HUES6 (cell line): ENCODE results near the gene PTTG1IP.

Experiments used
- H3K27ac ChIP-seq: 2 replicates; pipeline ENCODE4 v1.7.0; 2013; ENCODE audit warnings: low read depth, mild to moderate bottlenecking, low read length, inconsistent platforms
- H3K27me3 ChIP-seq: 2 replicates; pipeline ENCODE4 v1.6.1; 2013; ENCODE audit warnings: low read length; ENCODE audit not compliant: control insufficient read depth, insufficient read depth
- H3K36me3 ChIP-seq: 2 replicates; pipeline ENCODE4 v1.6.1; 2013; ENCODE audit warnings: low read length; ENCODE audit not compliant: control insufficient read depth, insufficient read depth
- H3K4me1 ChIP-seq: 2 replicates; pipeline ENCODE4 v1.6.1; 2013; ENCODE audit warnings: low read length; ENCODE audit not compliant: control insufficient read depth, insufficient read depth
- H3K4me3 ChIP-seq: 2 replicates; pipeline ENCODE4 v1.5.1; 2013; ENCODE audit warnings: low read depth, low read length
- H3K9ac ChIP-seq: one replicate; pipeline ENCODE4 v1.6.1; 2013; ENCODE audit warnings: mild to moderate bottlenecking, low read length
- H3K9me3 ChIP-seq: 2 replicates; pipeline ENCODE4 v1.6.1; 2013; ENCODE audit warnings: low read depth, low read length; ENCODE audit not compliant: control insufficient read depth, insufficient read depth

Gene PTTG1IP

GRCh38 chr21:44828362-44829056, 45.0 kb downstream of the PTTG1IP start:
- Histone ChIP-seq H3K27ac (no peak overlapping the region), H3K4me1 (no peaks in the 10 kb centered on the region), H3K36me3 (no peaks in the 10 kb centered on the region), H3K4me3 (no peak overlapping the region), H3K9me3 (peaks cover 41% of the 10 kb centered on the region), H3K9ac (no peak overlapping the region), H3K27me3 (no peaks in the 10 kb centered on the region)

GRCh38 chr21:44823179-44823660, 50.3 kb downstream of the PTTG1IP start:
- no peak overlapping the region for H3K4me3 ChIP-seq
- no peak overlapping the region for H3K27ac ChIP-seq
- no peaks in the 10 kb centered on the region for H3K36me3 ChIP-seq
- peaks cover 68% of the 10 kb centered on the region for H3K9me3 ChIP-seq
- H3K4me1 ChIP-seq = no peaks in the 10 kb centered on the region
- H3K9ac ChIP-seq = no peak overlapping the region
- 0 out of 2 replicates have a peak, but pooled peaks cover 5% of the 10 kb centered on the region for H3K27me3 ChIP-seq

- peaks cover 62% of the 10 kb centered on the region for H3K9me3 ChIP-seq
- H3K27me3 ChIP-seq = 0 out of 2 replicates have a peak, but pooled peaks cover 5% of the 10 kb centered on the region
- no peak overlapping the region for H3K4me3 ChIP-seq
- H3K9ac ChIP-seq = no peak overlapping the region
- H3K4me1 ChIP-seq = no peaks in the 10 kb centered on the region
- H3K27ac ChIP-seq = no peak overlapping the region
- H3K36me3 ChIP-seq = no peaks in the 10 kb centered on the region
These were observed 50.9 kb downstream of the PTTG1IP start for GRCh38 chr21:44822484-44823178.

GRCh38 chr21:44820851-44821250, 52.6 kb downstream of the PTTG1IP start:
- no peak overlapping the region for H3K27ac ChIP-seq
- no peak overlapping the region for H3K4me3 ChIP-seq
- H3K4me1 ChIP-seq = peaks cover 6% of the 10 kb centered on the region; the same call in 1 of the 2 replicates
- H3K27me3 ChIP-seq = 0 out of 2 replicates have a peak, but pooled peaks cover 5% of the 10 kb centered on the region
- no peak overlapping the region for H3K9ac ChIP-seq
- H3K36me3 ChIP-seq = no peaks in the 10 kb centered on the region
- H3K9me3 ChIP-seq = peaks cover 52% of the 10 kb centered on the region

GRCh38 chr21:44819283-44820243, 53.9 kb downstream of the PTTG1IP start:
- Histone ChIP-seq H3K27me3 (0 out of 2 replicates have a peak, but pooled peaks cover 5% of the 10 kb centered on the region), H3K4me1 (peaks cover 18% of the 10 kb centered on the region), H3K9me3 (peaks cover 52% of the 10 kb centered on the region), H3K4me3 (0 out of 2 replicates have a peak overlapping the region, but pooled peaks have one; percentile 94), H3K27ac (no peak overlapping the region), H3K9ac (no peak overlapping the region), H3K36me3 (no peaks in the 10 kb centered on the region)

GRCh38 chr21:44818640-44819011, 54.9 kb downstream of the PTTG1IP start:
- Histone ChIP-seq H3K36me3 (peaks cover 4% of the 10 kb centered on the region), H3K9ac (peak overlapping the region; percentile 90), H3K27ac (peak overlapping the region; percentile 68; the same call in 1 of the 2 replicates), H3K4me1 (peaks cover 24% of the 10 kb centered on the region), H3K4me3 (peak overlapping the region; percentile 94), H3K27me3 (0 out of 2 replicates have a peak, but pooled peaks cover 5% of the 10 kb centered on the region), H3K9me3 (peaks cover 48% of the 10 kb centered on the region)

- peaks cover 27% of the 10 kb centered on the region for H3K4me1 ChIP-seq
- H3K9ac ChIP-seq = peak within 1 kb of the TSS; percentile 90
- H3K27ac ChIP-seq = peak within 1 kb of the TSS; percentile 68; the same call in 1 of the 2 replicates
These were observed 55.4 kb downstream of the PTTG1IP start, which contains the start of gene SUMO3 for GRCh38 chr21:44817914-44818639. TSS of gene SUMO3 (minus strand) at chr21:44818062. CDS start at chr21:44817968, 94 bp downstream.

GRCh38 chr21:44817506-44817880, 56.0 kb downstream of the PTTG1IP start:
- H3K9me3 ChIP-seq = peaks cover 36% of the 10 kb centered on the region
- H3K9ac ChIP-seq = peak overlapping the region; percentile 90
- 0 out of 2 replicates have a peak, but pooled peaks cover 5% of the 10 kb centered on the region for H3K27me3 ChIP-seq
- peaks cover 29% of the 10 kb centered on the region for H3K4me1 ChIP-seq
- H3K4me3 ChIP-seq = peak overlapping the region; percentile 94
- no peak overlapping the region; the same call in 1 of the 2 replicates for H3K27ac ChIP-seq
- H3K36me3 ChIP-seq = peaks cover 12% of the 10 kb centered on the region

More at GRCh38 chr21:44817914-44818639, 55.4 kb downstream of the PTTG1IP start, which contains the start of gene SUMO3:
- H3K9me3 ChIP-seq = peaks cover 42% of the 10 kb centered on the region
- peak within 1 kb of the TSS; percentile 94 for H3K4me3 ChIP-seq
- H3K27me3 ChIP-seq = 0 out of 2 replicates have a peak, but pooled peaks cover 5% of the 10 kb centered on the region
- peaks cover 9% of the 10 kb centered on the region for H3K36me3 ChIP-seq

- Histone ChIP-seq H3K9ac (peak overlapping the region; percentile 76), H3K9me3 (peaks cover 33% of the 10 kb centered on the region), H3K4me1 (peaks cover 29% of the 10 kb centered on the region), H3K36me3 (peaks cover 14% of the 10 kb centered on the region), H3K27ac (no peak overlapping the region; the same call in 1 of the 2 replicates), H3K4me3 (peak overlapping the region; percentile 94), H3K27me3 (0 out of 2 replicates have a peak, but pooled peaks cover 5% of the 10 kb centered on the region)
These were observed 56.6 kb downstream of the PTTG1IP start for GRCh38 chr21:44816761-44817505.
